Stomach (tissue), 9 donors: ENCODE results near the gene KCNIP4. TPM values are rescaled to one million over a fixed set of nuclear protein-coding genes. Genes with fewer than 3 reads are reported as not detected.
A peak's percentile ranks its signal among the peaks of the same experiment; 100 is the strongest.

Experiments
- DNase-seq, 2 donors: peaks; one replicate each; pipeline versions ENCODE4 v3.0.0 to v3.0.0-alpha.2; 2013 to 2019
- H3K27ac ChIP-seq, 5 donors: fragments of 200-600 bp in 4 of 5; sonication (generic) in 4 of 5; one replicate each; pipeline ENCODE4 v1.5.1; 2013 to 2019; ENCODE audit warnings: mild to moderate bottlenecking in 1 of 5, moderate library complexity in 1 of 5
- H3K27me3 ChIP-seq, 3 donors: fragments of 200-600 bp; sonication (generic); one replicate each; pipeline ENCODE4 v1.5.1; 2017 to 2019; ENCODE audit warnings: mixed run types in 1 of 3
- H3K36me3 ChIP-seq, 4 donors: fragments of 200-600 bp; sonication (generic); 1 replicate in 3 of 4; 2 replicates in 1 of 4; pipeline ENCODE4 v1.5.1; 2016 to 2019
- H3K4me1 ChIP-seq, 4 donors: fragments of 200-600 bp; sonication (generic); one replicate each; pipeline ENCODE4 v1.5.1; 2016 to 2019
- H3K4me3 ChIP-seq, 4 donors: fragments of 200-600 bp; sonication (generic) in 3 of 4; one replicate each; pipeline ENCODE4 v1.5.1; 2016 to 2019; ENCODE audit warnings: mild to moderate bottlenecking in 1 of 4
- H3K9me3 ChIP-seq, 4 donors: fragments of 200-600 bp; sonication (generic); one replicate each; pipeline ENCODE4 v1.5.1; 2016 to 2019
- EP300 ChIP-seq: sonication (generic); formaldehyde crosslinking; IDR thresholded peaks from one replicate; pipeline ENCODE4 v1.6.1; 2017; ENCODE audit warnings: antibody characterized with exemption
- POLR2A ChIP-seq, 4 donors: fragments of 450-650 bp; IDR thresholded peaks; one replicate each; pipeline ENCODE4 v1.6.1; 2016; ENCODE audit warnings: antibody characterized with exemption in 4 of 4, control low read depth in 2 of 4, mild to moderate bottlenecking in 1 of 4, moderate library complexity in 1 of 4
- POLR2AphosphoS5 ChIP-seq, 3 donors: sonication (generic); formaldehyde crosslinking; IDR thresholded peaks; one replicate each; pipeline ENCODE4 v1.6.1; 2016; ENCODE audit warnings: antibody characterized with exemption in 3 of 3
- WGBS, 5 donors: extraction: QIAGEN DNeasy Blood & Tissue Kit in 3 of 5; methylation state at CpG; one replicate each; pipeline versions ENCODE4 v1.1.5 to v1.1.7; 2013 to 2018; 5-methylcytosine and 5-hydroxymethylcytosine counted together
- intact Hi-C: fragments of 100-400 bp; cut with DNase I; formaldehyde crosslinking; loops from one replicate; pipeline ENCODE4 v1.15.1; 2023; ENCODE audit warnings: low total_unique reads
- polyA plus RNA-seq, 3 donors: library from polyadenylated mRNA; stranded (reverse); fragments of 200-250 nt; gene quantifications; one replicate each; pipeline ENCODE4 v1.2.3, GENCODE V29; 2013
- total RNA-seq, 5 donors: library from RNA; depleted of rRNA; stranded (reverse); fragments of >200 nt; gene quantifications; one replicate each; pipeline versions ENCODE4 v1.1.0 to v1.2.3, GENCODE V29; 2014 to 2016
- TF ChIP-seq, protein P1 (sequence below), 7 experiments: fragments of 450-650 bp in 4 of 7; fragments of 200-600 bp in 3 of 7; sonication (generic) in 3 of 7; IDR thresholded peaks; one replicate each; pipeline ENCODE4 v1.5.1; 2016 to 2019; ENCODE audit warnings: antibody characterized with exemption in 7 of 7, control low read depth in 2 of 7, mild to moderate bottlenecking in 1 of 7
- donor health status: healthy with polysubstance abuse.
- donor health status: Bipolar disorder and iron deficiency.
- donor health status: healthy.

Gene KCNIP4
- total and polyA plus RNA-seq, 8 donors = 0.23 to 1.8 (median 1.3) TPM; not detected in 4

DNA sequence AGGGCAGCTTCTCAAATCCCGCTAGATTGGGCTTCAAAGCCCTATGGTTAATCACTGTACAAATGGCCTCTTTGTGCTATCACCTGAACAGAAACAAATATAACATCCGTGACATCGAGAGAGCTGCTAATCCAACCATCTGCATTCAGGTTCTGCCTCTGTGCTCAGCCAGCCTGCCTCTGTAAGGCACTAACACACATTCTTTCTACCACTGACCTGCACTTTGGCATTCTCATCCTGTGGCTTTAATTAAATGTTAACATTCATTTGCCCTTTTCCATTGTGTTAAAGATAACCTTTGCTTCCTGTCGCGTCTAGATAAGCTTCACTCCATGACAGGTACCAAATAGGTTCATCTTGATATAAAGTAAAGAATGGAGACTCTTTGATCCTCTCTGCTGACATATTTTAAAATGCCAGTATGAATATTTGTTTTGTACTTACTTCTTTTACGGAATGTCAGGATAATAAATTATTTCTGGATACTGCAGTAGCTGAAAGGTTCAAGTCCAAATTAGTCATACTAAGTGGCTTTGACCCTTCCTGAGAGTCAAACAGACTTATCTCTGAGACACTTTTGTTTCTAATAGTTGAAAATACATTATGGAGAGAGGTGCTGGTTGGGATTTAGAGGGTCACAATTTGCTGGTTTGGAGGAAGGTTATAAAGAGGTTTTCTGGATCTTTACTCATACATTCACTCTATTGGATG lies 742.6 kb downstream of the KCNIP4 start:
- no peaks in the 10 kb centered on the region for H3K27me3 ChIP-seq
- WGBS, 5 donors = 10 to 20% (median 13%) methylated on average over 6 of the region's 6 CpGs
- H3K4me3 ChIP-seq = no peak overlapping the region
- H3K36me3 ChIP-seq = no peaks in the 10 kb centered on the region
- TF ChIP-seq EP300 = no peak
- TF ChIP-seq, protein P1, sequence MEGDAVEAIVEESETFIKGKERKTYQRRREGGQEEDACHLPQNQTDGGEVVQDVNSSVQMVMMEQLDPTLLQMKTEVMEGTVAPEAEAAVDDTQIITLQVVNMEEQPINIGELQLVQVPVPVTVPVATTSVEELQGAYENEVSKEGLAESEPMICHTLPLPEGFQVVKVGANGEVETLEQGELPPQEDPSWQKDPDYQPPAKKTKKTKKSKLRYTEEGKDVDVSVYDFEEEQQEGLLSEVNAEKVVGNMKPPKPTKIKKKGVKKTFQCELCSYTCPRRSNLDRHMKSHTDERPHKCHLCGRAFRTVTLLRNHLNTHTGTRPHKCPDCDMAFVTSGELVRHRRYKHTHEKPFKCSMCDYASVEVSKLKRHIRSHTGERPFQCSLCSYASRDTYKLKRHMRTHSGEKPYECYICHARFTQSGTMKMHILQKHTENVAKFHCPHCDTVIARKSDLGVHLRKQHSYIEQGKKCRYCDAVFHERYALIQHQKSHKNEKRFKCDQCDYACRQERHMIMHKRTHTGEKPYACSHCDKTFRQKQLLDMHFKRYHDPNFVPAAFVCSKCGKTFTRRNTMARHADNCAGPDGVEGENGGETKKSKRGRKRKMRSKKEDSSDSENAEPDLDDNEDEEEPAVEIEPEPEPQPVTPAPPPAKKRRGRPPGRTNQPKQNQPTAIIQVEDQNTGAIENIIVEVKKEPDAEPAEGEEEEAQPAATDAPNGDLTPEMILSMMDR (IDR thresholded peaks at IDR 0.05) = no peak
- TF ChIP-seq POLR2AphosphoS5 (IDR thresholded peaks at IDR 0.05) = no peak
- no peak for TF ChIP-seq POLR2A (IDR thresholded peaks at IDR 0.05)
- intact Hi-C loops = no loop called here
- DNase-seq = peak in 1 of 2 donors; percentile 29
- H3K4me1 ChIP-seq = peaks cover 0 to 7% (median 0%) of the 10 kb centered on the region in 4 donors
- no peaks in the 10 kb centered on the region for H3K9me3 ChIP-seq
- no peak overlapping the region for H3K27ac ChIP-seq

GRCh38 chr4:21203416-21203815 lies 745.2 kb downstream of the KCNIP4 start:
- Histone ChIP-seq H3K4me3 (no peak overlapping the region), H3K27me3 (no peaks in the 10 kb centered on the region), H3K4me1 (peaks cover 0 to 7% (median 0%) of the 10 kb centered on the region in 4 donors), H3K36me3 (no peaks in the 10 kb centered on the region), H3K9me3 (no peaks in the 10 kb centered on the region), H3K27ac (no peak overlapping the region)
- WGBS, 5 donors = 86 to 96% (median 90%) methylated on average over 1 of the region's 1 CpG
- no peak for TF ChIP-seq POLR2A (IDR thresholded peaks at IDR 0.05)
- TF ChIP-seq EP300 = no peak
- TF ChIP-seq, protein P1 (IDR thresholded peaks at IDR 0.05) = no peak
- no peak for TF ChIP-seq POLR2AphosphoS5 (IDR thresholded peaks at IDR 0.05)
- intact Hi-C loops = no loop called here
- no peak for DNase-seq

GRCh38 chr4:21202959-21203358 lies 745.6 kb downstream of the KCNIP4 start:
- Histone ChIP-seq H3K27me3 (no peaks in the 10 kb centered on the region), H3K4me1 (peaks cover 0 to 7% (median 0%) of the 10 kb centered on the region in 4 donors), H3K36me3 (no peaks in the 10 kb centered on the region), H3K4me3 (no peak overlapping the region), H3K27ac (no peak overlapping the region), H3K9me3 (no peaks in the 10 kb centered on the region)
- no peak for DNase-seq
- TF ChIP-seq EP300 = no peak
- TF ChIP-seq POLR2AphosphoS5 (IDR thresholded peaks at IDR 0.05) = no peak
- 69 to 84% (median 83%) methylated on average over 3 of the region's 3 CpGs for WGBS, 5 donors
- intact Hi-C loops = no loop called here

DNA sequence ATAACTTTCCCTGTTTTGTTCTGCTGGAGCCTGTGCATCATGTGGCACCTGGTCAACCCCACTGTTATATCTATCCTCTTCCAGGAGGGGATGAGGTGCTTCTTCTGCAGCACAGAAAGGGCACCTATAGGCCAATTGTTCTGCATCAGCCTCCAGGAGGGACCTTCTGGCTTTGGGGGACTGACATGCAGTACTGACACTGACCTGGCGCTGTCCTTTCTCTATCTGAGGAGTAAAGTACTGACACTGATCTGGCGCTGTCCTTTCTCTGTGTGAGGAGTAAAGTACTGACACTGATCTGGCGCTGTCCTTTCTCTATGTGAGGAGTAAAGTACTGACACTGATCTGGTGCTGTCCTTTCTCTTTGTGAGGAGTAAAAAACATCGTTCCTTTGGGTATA lies 749.9 kb downstream of the KCNIP4 start:
- 93 to 97% (median 95%) methylated on average over 4 of the region's 4 CpGs for WGBS, 5 donors

More for the DNA sequence above, 749.9 kb downstream of the KCNIP4 start:
- no peaks in the 10 kb centered on the region for H3K36me3 ChIP-seq
- H3K27me3 ChIP-seq = no peaks in the 10 kb centered on the region
- no peak overlapping the region for H3K27ac ChIP-seq
- H3K4me1 ChIP-seq = no peaks in the 10 kb centered on the region
- no peaks in the 10 kb centered on the region for H3K9me3 ChIP-seq
- TF ChIP-seq POLR2A (IDR thresholded peaks at IDR 0.05) = no peak
- TF ChIP-seq, protein P1 (IDR thresholded peaks at IDR 0.05) = no peak
- no peak for TF ChIP-seq POLR2AphosphoS5 (IDR thresholded peaks at IDR 0.05)
- TF ChIP-seq EP300 = no peak
- H3K4me3 ChIP-seq = no peak overlapping the region
- no peak for DNase-seq
- intact Hi-C loops = no loop called here
